A549 (cell line): ENCODE data around the gene NMT1. TPM values are rescaled to one million over a fixed set of nuclear protein-coding genes. Genes with fewer than 3 reads are reported as not detected.

ENCODE experiments used
- polyA plus RNA-seq, 4 experiments: library from polyadenylated mRNA; depleted of rRNA in 3 of 4; stranded (reverse); fragments of >200 nt; fragmentation: RNase III in 1 of 4; extraction: RNeasy Plus Mini Kit Qiagen cat#74134 plus additional on column Dnase treatment in 1 of 4; gene quantifications; 2 replicates in 3 of 4; 3 replicates in 1 of 4; pipeline ENCODE4 v1.2.3, GENCODE V29; 2011 to 2017
- small RNA-seq, 6 experiments: library from RNA; depleted of rRNA; stranded (forward); fragments of <200 nt; gene quantifications; one replicate each; pipeline ENCODE3, GENCODE V24; 2012

NMT1 gene
- polyA plus RNA-seq, 2 of the 4 experiments (the other 2 are of a cell fraction), result 82.9 to 270 TPM

Small RNA genes within 50 kb of the gene (small RNA-seq; reads per million reads assigned to genes)
- gene MIR6784, result 0 to 2.1 (median 0) reads per million in 6 experiments
- gene RF00019, result 0 reads per million in 6 experiments

Other genes starting within 250 kb of the NMT1 start
- gene GJC1, start 231.0 kb upstream of the NMT1 start, polyA plus RNA-seq (2011; rRNA removed), result 22.1 and 30.4 TPM in 2 replicates
- gene GJC1, start 231.0 kb upstream of the NMT1 start, polyA plus RNA-seq (2017; fragmentation: RNase III; extraction: RNeasy Plus Mini Kit Qiagen cat#74134 plus additional on column Dnase treatment), result 21.2 to 21.9 TPM (median 21.7 TPM) in 3 replicates
- not detected in 2 replicates for gene HIGD1B, start 213.4 kb upstream of the NMT1 start, polyA plus RNA-seq (2011; rRNA removed)
- gene HIGD1B, start 213.4 kb upstream of the NMT1 start, polyA plus RNA-seq (2017; fragmentation: RNase III; extraction: RNeasy Plus Mini Kit Qiagen cat#74134 plus additional on column Dnase treatment), result not detected in 3 replicates
- 254 and 353 TPM in 2 replicates for gene EFTUD2, start 161.9 kb upstream of the NMT1 start, polyA plus RNA-seq (2011; rRNA removed)
- gene EFTUD2, start 161.9 kb upstream of the NMT1 start, polyA plus RNA-seq (2017; fragmentation: RNase III; extraction: RNeasy Plus Mini Kit Qiagen cat#74134 plus additional on column Dnase treatment), result 216 to 251 TPM (median 224 TPM) in 3 replicates
- 1.8 and 2.1 TPM in 2 replicates for gene GFAP, start 145.8 kb upstream of the NMT1 start, polyA plus RNA-seq (2011; rRNA removed)
- 1.2 to 1.5 TPM (median 1.4 TPM) in 3 replicates for gene GFAP, start 145.8 kb upstream of the NMT1 start, polyA plus RNA-seq (2017; fragmentation: RNase III; extraction: RNeasy Plus Mini Kit Qiagen cat#74134 plus additional on column Dnase treatment)
- 19.6 and 20.5 TPM in 2 replicates for gene KIF18B, start 113.5 kb upstream of the NMT1 start, polyA plus RNA-seq (2011; rRNA removed)
- 39.9 to 41.7 TPM (median 41.7 TPM) in 3 replicates for gene KIF18B, start 113.5 kb upstream of the NMT1 start, polyA plus RNA-seq (2017; fragmentation: RNase III; extraction: RNeasy Plus Mini Kit Qiagen cat#74134 plus additional on column Dnase treatment)
- gene C1QL1, start 93.0 kb upstream of the NMT1 start, polyA plus RNA-seq (2011; rRNA removed), result 1.9 and 2.6 TPM in 2 replicates
- 7.4 to 9.3 TPM (median 8.5 TPM) in 3 replicates for gene C1QL1, start 93.0 kb upstream of the NMT1 start, polyA plus RNA-seq (2017; fragmentation: RNase III; extraction: RNeasy Plus Mini Kit Qiagen cat#74134 plus additional on column Dnase treatment)
- 21.4 and 26.2 TPM in 2 replicates for gene DCAKD, start 9.7 kb upstream of the NMT1 start, polyA plus RNA-seq (2011; rRNA removed)
- gene DCAKD, start 9.7 kb upstream of the NMT1 start, polyA plus RNA-seq (2017; fragmentation: RNase III; extraction: RNeasy Plus Mini Kit Qiagen cat#74134 plus additional on column Dnase treatment), result 17.4 to 18.7 TPM (median 18.2 TPM) in 3 replicates
- 55.5 and 56.6 TPM in 2 replicates for gene PLCD3, start 71.2 kb downstream of the NMT1 start, polyA plus RNA-seq (2011; rRNA removed)
- gene PLCD3, start 71.2 kb downstream of the NMT1 start, polyA plus RNA-seq (2017; fragmentation: RNase III; extraction: RNeasy Plus Mini Kit Qiagen cat#74134 plus additional on column Dnase treatment), result 104 to 107 TPM (median 105 TPM) in 3 replicates
- 11.2 and 11.4 TPM in 2 replicates for gene ACBD4, start 74.4 kb downstream of the NMT1 start, polyA plus RNA-seq (2011; rRNA removed)
- gene ACBD4, start 74.4 kb downstream of the NMT1 start, polyA plus RNA-seq (2017; fragmentation: RNase III; extraction: RNeasy Plus Mini Kit Qiagen cat#74134 plus additional on column Dnase treatment), result 13.0 to 14.8 TPM (median 13.7 TPM) in 3 replicates
- 39.3 and 54.0 TPM in 2 replicates for gene HEXIM1, start 87.2 kb downstream of the NMT1 start, polyA plus RNA-seq (2011; rRNA removed)
- 118 to 143 TPM (median 131 TPM) in 3 replicates for gene HEXIM1, start 87.2 kb downstream of the NMT1 start, polyA plus RNA-seq (2017; fragmentation: RNase III; extraction: RNeasy Plus Mini Kit Qiagen cat#74134 plus additional on column Dnase treatment)
- 14.5 and 15.5 TPM in 2 replicates for gene HEXIM2, start 100.6 kb downstream of the NMT1 start, polyA plus RNA-seq (2011; rRNA removed)
- gene HEXIM2, start 100.6 kb downstream of the NMT1 start, polyA plus RNA-seq (2017; fragmentation: RNase III; extraction: RNeasy Plus Mini Kit Qiagen cat#74134 plus additional on column Dnase treatment), result 16.1 to 23.1 TPM (median 21.2 TPM) in 3 replicates
- 8.6 and 17.5 TPM in 2 replicates for gene FMNL1, start 160.6 kb downstream of the NMT1 start, polyA plus RNA-seq (2011; rRNA removed)
- gene FMNL1, start 160.6 kb downstream of the NMT1 start, polyA plus RNA-seq (2017; fragmentation: RNase III; extraction: RNeasy Plus Mini Kit Qiagen cat#74134 plus additional on column Dnase treatment), result 43.9 to 47.9 TPM (median 44.0 TPM) in 3 replicates
- gene SPATA32, start 200.8 kb downstream of the NMT1 start, polyA plus RNA-seq (2011; rRNA removed), result 0.05 and 0.08 TPM in 2 replicates
- 0.09 to 0.25 TPM (median 0.21 TPM) in 3 replicates for gene SPATA32, start 200.8 kb downstream of the NMT1 start, polyA plus RNA-seq (2017; fragmentation: RNase III; extraction: RNeasy Plus Mini Kit Qiagen cat#74134 plus additional on column Dnase treatment)